Tongue (tissue), 2 donors: ENCODE measurements around the gene CFAP65. TPM values are rescaled to one million over a fixed set of nuclear protein-coding genes. Genes with fewer than 3 reads are reported as not detected.
A peak's percentile ranks its signal among the peaks of the same experiment; 100 is the strongest.

Source experiments
- DNase-seq: peaks from one replicate; pipeline ENCODE4 v3.0.0-alpha.2; 2015
- total RNA-seq: library from RNA; depleted of rRNA; stranded (reverse); fragments of >200 nt; gene quantifications from one replicate; pipeline ENCODE4 v1.2.3, GENCODE V29; 2014

The CFAP65 gene
- total RNA-seq, 1 donor from 2014 or later = not detected

DNA sequence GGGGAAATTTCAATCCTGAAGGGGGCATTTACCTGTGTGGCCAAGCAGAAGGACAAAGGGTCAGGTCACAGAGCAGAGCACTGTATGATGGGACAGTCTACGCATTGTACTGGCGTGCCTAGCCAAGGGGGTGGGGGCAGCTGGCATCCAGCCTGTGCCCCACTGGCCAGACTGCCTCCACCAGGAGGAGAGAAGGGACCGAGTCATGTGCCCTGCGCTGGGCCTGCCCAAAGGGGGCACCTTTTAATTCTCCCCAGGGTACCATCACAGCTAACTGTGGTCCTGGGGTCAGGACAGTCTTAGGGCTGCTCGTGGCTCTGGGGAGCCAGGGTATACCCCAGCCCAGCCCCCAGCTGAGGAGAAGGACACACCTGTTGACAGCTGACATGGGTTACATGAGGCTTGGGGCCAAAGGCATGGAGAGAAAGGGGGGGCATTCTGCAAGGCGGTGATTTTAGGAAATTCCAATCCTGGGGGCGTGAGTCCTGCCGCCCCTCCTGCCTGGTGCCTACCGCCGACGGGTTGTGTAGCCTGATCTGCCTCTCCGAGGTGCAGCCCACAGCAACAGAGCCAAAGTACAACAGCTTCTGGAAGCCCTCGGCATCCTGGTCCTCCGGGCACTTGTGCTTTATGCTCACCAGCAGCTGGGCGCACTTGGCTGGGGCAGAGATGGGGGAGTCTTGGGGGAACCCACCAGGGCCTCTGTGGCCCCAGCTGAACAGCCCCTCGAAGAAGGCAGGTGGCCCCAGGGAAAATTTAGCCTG lies 11.0 kb downstream of the CFAP65 start:
- no peak for DNase-seq

DNA sequence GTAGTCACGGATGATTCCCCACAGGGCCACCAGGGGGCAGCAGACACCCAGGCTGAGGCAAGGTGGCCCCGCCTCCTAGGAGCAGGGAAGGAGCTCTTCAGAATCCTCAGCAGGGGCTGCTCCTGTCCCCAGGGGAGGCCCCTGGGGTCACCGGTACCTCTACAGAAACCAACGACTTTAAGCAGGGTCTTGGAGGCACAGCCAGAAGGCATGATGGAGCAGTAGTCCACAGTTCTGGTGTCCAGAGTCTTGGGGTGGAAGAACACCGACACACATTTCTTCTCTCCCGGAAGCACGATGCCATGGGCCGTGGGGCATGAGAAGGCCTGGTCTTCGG lies 11.5 kb downstream of the CFAP65 start:
- DNase-seq = peak; percentile 86

DNA sequence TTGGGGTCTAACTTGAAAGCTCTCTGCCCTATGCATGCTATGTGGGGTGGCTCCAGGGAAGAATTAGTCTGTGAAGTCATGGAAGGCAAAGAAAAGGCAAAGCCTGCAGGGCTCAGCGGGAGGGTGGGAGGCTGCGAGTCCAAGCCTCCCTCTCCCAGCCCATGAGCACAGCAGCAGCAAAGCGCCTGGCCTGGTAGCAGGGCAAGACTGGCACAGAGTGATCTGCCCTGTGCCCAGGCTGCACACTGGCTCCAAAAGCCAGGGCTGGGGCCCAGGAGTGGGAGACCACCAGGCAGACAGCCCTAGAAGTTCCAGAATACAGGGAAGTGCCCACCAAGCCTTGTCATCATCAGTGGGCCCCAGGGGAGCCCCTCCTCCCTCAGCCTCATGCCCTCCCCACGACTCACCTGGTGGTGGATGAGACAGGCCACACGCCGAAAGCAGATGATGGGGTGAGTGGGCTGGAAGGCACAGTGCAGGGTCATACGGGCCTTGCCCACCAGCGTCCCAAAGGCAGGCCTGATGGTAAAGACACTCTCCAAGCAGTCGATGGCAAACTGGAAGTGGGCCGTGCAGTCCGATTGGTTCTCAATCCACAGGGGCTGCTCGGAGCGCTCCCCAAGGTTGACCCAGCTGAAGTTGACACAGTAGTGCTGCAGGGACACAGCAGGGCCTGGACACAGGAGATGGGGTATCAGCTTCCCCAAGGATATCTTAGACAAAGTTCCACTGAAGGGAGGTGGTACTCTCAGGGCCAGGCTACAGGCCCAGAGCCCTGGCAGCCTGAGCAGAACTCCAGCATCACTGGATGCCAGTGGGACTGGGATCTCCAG lies 12.1 kb downstream of the CFAP65 start:
- DNase-seq = no peak

DNA sequence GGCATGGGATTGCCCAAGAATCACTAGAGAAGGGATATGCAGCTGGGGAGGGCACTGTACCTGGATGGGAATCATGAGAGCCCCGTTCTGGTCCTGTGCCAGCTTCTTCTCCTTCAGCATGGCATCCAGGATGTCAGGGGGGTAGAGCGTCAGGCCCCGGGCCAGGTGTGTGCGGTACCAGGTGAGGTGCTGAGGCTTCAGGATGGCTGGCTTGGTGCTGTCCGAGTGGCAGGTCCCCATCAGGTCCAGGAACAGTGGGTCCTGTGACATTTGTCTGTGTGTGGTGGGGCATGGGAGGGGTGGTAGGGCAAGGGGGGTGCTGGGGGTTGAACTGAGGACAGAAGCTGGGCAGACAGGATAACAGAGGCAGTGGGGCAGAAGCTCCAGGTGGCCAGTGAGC lies 13.2 kb downstream of the CFAP65 start:
- no peak for DNase-seq

DNA sequence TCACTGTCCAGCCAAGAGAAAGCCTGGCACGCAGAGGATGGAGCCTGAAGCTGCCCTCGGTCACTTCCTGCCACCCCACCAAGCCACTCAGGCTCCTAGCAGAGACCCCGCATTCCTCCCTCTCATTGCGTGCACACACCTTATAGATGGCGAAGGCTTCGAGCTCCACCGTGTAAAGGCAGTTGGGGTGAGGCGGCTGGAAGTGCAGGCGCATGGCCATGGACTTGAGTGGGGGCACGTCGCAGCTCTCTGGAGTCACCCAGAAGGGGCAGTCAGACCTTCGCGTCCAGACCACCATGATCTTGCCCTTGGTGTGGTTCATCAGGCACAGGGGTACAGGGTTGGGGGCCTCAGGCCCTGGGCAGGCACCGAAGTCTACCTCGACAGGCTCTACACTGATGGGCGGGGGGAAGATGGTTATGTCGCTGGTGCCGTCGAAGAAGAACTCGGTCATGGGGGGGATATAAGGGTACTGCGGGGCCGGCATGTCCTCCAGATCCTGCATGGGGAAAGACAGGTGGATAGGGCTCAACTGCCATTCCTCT lies 13.7 kb downstream of the CFAP65 start:
- DNase-seq = no peak

DNA sequence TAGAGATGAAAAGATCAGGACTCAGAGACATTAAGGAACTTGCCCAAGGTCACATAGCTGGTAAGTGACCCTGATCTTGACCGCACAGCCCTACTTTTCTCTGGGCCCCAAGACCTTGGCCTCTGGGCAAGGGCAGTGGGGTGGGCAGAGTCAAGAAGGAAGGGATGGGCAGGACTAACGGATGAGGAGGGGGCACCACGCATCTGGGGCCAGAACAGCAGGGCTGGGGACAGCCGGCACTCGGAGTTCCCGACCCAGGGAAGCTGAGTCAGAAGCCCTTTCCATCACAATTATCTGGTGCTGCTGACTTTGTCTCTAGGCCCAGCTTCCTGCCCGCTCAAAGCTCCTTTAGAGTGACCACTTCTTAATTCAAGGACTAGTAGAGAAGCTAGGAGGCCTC lies 14.4 kb downstream of the CFAP65 start:
- no peak for DNase-seq

DNA sequence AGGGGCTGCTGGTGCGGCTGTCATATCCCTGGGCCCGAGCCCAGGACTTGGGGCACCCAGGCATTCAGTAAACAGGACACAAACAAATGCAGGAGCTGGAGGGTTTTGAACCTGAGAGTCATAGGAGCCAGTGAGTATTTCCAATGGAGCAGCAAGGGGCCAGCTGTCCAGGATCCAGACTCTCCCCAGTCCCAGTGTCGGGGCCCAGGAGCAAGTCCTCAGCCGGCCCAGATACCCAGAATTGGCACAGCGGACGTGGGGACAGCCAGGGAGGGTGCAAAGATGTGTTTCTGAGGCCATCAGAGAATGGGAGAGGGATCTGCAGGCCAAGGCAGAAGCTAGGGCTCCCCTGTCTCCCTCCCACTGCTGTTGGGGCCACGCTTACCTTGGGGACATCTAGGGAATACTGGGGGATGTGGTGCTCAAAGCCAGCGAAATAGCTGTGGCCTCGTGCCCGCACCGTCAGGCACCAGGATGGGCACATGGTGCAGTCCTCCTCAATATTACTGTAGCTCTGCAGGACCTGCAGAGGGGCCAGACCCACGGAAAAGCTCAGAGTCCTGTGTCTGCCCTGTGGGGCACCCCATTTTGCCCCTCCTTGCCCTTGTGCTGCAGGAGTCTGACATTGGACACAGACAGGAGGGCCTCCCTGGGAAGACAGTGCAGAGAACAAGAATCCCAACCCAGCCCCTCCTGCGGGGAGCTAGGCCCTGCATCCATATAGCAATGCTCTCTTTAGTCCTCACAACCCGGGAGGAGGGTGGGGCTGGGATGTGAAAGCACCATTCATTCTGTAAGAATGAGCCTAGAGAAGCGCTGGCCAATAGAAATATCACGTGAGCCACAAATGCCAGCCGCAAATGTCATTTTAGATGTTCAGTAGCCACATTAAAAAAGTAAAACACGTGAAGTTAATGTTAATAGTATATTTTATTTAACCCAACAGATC lies 15.4 kb downstream of the CFAP65 start:
- no peak for DNase-seq

DNA sequence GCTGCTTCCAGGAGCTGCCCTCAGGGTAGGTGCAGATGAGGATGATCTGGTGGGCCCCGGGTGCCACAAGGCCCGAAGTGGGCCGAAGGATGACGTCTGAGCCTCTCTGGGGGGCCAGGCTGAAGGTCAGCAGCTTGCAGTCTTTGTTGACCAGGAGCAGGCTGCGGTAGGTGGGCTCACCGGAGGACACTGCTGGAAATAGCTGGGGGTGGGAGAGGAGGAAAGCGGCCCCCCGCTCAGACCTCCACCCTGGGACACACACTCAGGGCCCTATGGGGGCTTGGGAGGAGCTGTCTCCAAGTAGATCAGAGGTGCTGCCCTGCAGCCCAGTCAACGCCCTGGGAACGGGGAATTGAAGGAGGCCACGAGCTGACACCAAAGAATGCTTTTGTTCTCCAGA lies 17.3 kb downstream of the CFAP65 start:
- DNase-seq = no peak

DNA sequence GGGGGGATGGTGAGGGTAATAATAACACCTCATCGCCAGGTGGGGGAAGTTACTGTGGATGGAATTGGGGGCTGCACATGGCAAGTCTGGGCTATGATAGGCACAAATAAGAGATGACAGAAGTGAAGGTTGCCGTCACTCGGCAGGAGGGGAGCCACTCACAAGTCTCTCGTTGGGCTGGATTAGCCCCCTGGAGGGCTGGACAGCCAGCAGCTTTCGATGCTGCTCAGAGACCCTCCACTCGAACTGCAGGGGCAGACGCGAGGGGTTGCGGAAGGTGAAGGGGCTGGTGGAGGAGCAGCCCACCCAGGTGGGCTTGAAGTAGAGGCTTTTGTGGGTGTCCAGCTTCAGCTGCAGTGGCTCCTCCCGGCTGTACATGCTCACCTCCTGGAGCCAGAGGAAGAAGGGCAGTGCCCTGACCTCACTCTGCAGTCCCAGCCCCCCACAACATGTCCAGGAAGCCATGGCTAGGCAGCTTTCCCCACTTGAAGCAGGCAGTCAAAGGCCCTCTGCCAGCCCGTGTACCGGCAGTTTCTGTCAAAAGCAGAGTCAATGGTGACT lies 18.2 kb downstream of the CFAP65 start:
- DNase-seq = no peak

DNA sequence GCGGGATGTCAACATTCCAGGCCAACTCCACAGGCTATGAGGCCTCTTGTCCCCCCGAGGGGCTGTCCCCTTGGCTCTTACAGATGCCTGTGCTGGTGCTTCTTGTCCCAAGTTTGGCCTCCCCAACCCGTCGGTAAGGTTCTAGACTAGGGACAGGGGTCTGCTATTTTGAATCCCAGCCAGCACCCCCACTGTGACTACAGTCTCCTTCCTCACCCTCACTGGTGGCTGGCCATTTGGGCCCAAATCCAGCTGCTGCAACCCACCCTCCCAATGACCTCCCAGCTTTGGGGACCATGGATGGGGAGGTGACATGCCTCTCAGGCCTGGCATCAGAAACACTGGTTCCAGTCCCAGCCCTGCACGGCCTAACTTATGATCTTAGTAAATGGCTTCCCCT lies 18.7 kb downstream of the CFAP65 start:
- DNase-seq = no peak

DNA sequence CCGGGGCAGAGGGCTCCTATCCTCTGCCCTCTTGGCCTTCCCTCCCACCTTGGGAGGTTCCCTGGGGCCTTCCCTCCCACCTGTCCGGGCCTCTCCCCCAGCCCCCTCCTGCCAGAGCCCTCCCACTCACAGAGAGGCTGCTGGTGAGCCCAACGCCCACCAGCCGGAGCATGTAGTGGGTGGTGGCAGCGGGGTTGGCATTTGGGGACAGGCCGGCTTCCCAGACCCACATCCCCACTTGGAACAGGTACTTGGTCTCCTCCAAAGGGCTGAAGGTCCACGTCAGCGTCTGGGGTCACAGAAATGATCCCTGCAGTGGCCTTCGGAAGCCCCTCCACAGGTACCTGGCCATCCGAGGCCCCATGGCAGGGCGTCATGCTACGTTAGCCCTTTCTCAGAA lies 19.3 kb downstream of the CFAP65 start:
- DNase-seq = no peak

DNA sequence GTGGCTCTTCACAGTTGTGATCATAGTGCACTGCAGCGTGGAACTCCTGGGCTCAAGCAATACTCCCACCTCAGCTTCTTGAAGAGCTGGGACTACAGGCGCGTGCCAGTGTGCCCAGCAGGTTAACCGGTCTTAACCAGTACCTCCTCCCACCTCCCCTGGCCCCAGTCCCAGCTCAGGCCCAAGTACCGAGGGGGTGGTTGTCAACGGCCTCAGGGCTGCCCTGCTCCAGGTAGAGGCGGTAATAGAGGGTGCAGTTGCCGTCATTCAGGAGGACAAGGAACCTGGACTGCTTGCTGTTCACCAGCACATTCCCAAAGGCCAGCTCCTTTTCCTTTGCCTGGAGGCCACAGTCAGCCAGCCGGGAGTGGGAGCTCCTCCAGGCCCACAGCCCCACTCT lies 19.7 kb downstream of the CFAP65 start:
- DNase-seq = no peak

DNA sequence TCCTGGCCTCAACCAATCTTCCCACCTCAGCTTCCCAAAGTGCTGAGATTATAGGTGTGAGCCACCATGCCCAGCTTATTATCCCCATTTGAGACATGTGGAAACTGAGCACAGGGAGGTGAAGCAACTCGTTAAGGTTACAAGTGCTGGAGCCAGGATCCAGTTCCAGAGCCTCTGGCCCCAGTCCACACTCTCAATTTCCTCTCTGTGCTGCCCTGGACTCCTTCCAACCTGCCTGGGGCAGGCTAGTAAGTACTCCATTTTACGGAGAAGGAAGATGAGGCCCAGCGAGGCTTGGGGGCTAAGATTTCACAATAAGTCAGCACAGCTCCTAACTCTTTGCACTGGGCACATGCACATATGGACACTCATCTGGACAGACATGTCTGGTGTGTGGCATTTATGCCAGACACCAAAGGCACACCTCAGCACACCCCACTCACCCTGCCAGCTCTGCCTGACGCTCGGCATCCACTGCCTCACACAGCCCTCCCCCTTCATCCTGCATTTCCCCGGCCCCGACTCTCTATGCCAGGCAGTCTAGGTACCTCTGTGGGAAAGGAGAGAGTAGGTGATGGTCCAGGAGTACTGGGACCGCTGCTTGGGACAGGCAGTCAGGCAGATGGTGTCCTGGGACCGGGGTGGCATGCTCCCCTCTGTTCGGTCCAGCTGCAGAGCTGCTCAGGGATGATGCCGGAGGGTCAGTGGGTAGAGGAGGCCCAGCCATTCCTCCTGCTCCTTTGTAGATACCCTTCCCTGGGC lies 20.5 kb downstream of the CFAP65 start:
- peak; percentile 13 for DNase-seq

DNA sequence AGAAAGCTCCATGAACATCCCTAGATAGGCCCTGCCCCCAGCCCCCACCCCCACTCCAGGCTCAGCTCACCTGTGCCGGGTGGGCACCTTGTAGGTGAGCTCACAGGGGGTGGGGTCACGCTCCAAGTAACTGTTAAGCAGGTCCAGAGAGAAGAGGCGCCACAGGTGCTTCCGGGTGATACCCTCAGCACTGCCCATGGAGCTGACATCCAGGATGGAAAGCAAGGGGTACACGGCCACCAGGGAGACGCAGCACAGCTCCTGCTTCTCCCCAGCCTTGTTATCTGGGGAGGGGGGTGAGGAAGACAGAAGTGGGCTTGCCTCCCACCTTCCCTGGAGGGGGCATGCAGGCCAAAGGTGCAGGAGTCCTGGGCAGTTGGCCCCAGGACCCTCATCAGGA lies 21.9 kb downstream of the CFAP65 start:
- no peak for DNase-seq

DNA sequence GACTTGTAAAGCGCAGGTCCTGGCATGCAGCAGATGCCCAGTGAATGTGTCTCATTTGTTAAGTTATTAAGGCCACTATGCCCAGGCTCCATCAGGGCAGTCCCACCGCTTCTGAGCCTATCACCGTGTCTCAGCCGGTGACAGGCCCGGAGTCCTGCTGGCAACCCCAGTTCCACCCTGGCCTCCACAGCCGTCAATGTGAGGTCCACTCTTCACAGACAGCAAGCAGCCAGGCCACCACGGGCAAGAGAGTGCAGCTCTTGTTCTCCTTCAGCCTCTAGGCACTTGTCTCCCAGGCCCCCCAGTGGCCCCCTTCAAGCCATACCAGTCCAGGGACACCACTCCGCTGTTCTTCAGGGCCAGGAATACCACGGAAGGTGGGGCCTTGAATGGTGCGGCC lies 22.6 kb downstream of the CFAP65 start:
- no peak for DNase-seq

DNA sequence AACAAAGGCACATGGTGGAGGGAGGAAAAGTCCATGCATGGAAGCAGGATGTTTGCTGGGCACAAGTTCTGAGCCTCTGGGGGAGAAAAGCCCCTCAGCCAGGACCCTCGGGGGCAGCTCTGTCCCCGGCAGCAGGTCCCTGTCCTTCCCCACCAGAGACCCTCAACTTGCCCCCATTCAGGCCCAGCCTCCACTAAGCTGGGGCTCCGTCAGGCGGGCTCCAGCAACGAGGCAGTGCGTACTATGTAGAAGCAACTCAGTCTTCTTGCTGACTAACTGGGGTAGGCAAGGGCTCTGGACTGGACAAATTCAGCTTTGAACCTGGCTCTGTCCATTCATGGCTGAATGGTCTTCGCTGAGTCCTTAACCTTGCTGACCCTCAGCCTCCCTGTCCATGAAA lies 23.0 kb downstream of the CFAP65 start:
- DNase-seq = no peak

DNA sequence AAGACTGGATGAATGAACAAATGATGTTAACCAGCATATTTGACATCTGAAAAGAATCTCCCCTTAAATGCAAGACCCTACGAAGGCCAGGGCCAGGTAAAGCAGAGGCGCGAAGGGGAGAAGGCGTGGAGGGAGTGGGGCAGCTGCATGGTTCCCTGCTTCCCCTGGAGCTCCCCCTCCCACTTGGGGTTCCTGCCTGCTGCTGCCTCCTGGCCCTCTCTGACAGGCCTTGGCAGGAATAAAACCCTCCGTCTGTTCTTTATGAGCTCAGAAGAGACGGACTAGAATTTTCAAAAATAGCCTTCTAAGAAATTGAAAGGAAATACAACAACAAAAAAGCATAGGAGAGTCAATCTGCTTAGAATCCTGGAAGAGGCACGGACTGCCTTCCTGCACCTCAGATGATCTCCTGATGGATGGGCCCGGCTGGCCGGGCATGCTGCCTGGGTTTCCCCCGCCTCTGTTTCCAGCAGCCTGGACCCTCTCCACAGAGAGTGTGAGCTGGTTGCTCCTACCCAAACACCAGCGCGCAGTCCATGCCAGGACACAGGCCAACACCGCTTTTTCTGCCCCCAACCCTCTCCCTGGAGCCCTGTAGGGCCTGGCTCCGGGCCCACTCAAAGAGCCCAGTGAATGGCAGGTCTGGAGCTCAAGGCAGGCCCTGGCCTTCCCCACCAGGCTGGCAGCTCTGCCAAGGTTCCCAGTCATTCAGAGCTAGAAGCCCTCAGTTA lies 23.9 kb downstream of the CFAP65 start:
- DNase-seq = peak; percentile 64

DNA sequence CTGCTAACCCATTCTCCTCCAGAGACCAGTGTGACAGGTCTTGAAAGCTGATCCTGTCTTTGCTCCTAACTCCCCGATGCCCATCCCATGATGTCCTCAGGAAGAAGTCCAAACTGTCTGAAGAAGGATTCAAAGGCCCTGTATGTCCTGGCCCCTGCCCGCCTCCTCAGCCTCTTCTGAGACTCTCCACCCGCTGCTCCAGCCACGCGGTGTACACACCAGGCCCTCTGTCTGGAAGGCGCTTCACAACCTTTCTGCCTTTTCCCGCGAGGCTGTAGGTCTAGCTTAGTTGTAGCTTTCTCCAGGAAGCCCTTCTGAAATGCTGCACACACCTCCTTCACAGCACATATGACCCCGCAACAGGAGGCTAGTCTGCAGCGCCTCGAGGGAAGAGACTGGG lies 24.6 kb downstream of the CFAP65 start:
- no peak for DNase-seq

DNA sequence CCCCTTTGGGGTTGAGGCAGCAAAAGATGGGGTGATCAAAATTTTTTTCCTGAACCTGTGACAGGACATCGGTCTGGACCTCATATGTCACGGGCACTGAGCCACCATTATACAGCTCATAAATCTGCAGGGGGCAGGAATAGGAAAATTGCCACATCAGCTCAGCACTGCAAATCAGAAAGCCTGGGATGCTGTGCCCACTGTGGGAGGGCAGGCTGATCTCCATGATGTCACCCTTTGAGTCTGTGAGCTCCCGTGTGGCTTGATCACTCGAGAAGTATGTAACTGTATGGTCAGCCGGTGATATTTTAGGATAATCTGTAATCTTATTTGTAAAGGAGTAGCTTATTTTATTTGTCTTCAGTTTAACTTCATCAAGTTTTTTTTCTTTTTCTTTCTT lies 30.4 kb downstream of the CFAP65 start:
- DNase-seq = no peak

DNA sequence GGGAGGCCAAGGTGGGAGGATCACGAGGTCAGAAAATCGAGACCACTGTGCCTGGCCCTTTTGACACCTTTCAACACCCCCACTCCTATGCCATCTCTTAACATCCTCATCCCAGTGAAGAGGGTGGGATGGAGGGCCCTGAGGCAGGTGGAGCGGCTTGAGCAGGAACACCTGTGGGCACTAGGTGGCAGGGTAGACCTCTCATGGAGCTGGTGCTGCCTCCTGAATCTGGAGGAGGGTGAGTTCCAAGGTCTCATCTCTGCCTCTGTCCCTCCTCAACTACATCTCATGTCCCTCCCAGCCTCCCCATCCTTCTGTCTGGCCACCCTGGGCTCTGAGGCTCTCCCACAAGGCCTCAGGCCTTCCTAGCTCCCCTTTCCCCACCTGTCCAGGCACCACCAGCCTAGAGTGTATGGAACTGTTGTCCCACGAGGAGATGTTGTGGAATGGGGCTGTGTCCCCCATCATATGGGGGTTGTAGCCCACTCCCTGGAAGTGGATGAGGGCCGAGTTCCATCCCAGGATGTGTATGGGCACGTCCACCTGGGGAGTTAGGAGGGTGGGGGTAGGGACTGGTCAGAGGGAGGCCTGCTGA lies 31.1 kb downstream of the CFAP65 start:
- DNase-seq = no peak
